GM19025 (cell line): ENCODE measurements around the gene OR4A5.
"Not testable (repeated sequence)": the region's sequence is repeated elsewhere in the genome, so short reads cannot be mapped to it uniquely, and the experiment has no call there.

Experiments used
- ATAC-seq: cut with Tn5 transposase; IDR thresholded peaks from one replicate; pipeline ENCODE4 v1.9.1; 2021; ENCODE audit warnings: mild to moderate bottlenecking, low read depth, moderate library complexity; ENCODE audit not compliant: unreplicated experiment

The OR4A5 gene, protein sequence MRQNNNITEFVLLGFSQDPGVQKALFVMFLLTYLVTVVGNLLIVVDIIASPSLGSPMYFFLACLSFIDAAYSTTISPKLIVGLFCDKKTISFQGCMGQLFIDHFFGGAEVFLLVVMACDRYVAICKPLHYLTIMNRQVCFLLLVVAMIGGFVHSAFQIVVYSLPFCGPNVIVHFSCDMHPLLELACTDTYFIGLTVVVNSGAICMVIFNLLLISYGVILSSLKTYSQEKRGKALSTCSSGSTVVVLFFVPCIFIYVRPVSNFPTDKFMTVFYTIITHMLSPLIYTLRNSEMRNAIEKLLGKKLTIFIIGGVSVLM

DNA sequence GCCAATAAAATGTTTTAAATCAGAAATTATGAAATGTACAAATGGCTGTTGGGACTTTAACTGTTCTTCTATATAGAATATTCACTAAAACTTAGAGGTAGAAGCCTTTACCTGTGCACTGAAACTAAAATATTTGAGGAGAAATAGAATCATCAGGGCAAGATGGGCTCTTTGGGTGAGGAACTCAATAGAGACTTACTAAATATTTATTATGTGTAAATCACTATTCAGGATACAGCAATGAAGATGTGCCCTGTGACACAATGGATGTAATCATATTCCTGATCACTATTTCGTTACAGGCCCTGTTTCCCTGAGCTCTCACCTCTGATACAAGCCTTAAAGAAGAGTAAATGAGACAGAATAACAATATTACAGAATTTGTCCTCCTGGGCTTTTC, at the start of gene OR4A5:
OR4A5 (plus strand) TSS at position 301 of the 400 bp plus-strand sequence; CDS start at position 354, 53 bp downstream.
- not testable (repeated sequence) for ATAC-seq

DNA sequence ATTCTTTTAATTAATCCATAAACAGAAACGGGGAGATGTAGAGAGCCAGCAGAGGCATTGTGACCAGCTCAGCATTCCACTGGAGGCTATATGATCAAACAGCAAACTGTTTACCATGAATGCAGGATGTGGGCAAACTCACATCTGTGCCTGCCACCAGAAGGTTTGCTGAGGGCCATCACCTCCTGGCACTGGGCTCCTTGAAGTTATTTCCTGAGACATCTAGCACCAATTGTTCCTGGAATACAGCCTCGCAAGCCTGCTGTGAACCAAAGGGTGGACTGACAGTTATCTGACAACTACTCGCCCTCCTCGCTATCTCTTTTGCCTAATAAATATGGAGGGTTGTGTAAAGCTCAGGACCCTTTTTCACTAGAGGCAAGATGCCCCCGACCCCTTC, 13.5 kb downstream of the OR4A5 start:
- not testable (repeated sequence) for ATAC-seq
